HL-60 (cell line): Measurements from ENCODE around the gene SMARCA2.
A peak's percentile ranks its signal among the peaks of the same experiment; 100 is the strongest.

Source experiments
- DNase-seq, 2 experiments: peaks; one replicate each; pipeline ENCODE4 v3.0.0-alpha.2; 2010 to 2020; ENCODE audit warnings: low read depth in 1 of 2, low spot score in 1 of 2
- H3K27ac ChIP-seq: fragments of 250-450 bp; sonication (Bioruptor Pico); replicated peaks from 2 replicates; pipeline ENCODE4 v1.5.1; 2020; ENCODE audit warnings: mild to moderate bottlenecking, moderate library complexity
- H3K27me3 ChIP-seq: fragments of 250-450 bp; sonication (Bioruptor Pico); 2 replicates; pipeline ENCODE4 v1.5.1; 2021; ENCODE audit warnings: mild to moderate bottlenecking, moderate library complexity; ENCODE audit not compliant: insufficient read depth, poor library complexity, severe bottlenecking
- H3K4me3 ChIP-seq: replicated peaks from 2 replicates; pipeline ENCODE4 v1.5.1; 2011; ENCODE audit warnings: mild to moderate bottlenecking, control low read depth, low read length; ENCODE audit not compliant: insufficient read depth
- CTCF ChIP-seq: IDR thresholded peaks from one replicate; pipeline ENCODE4 v1.5.1; 2011; ENCODE audit warnings: low read length, control low read depth, inconsistent platforms; ENCODE audit not compliant: insufficient read depth
- GABPA ChIP-seq: IDR thresholded peaks from 2 replicates; pipeline ENCODE4 v1.6.1; 2012; ENCODE audit warnings: low read depth
- POLR2AphosphoS5 ChIP-seq: IDR thresholded peaks from 2 replicates; pipeline ENCODE4 v1.6.1; 2012; ENCODE audit warnings: low read depth
- SPI1 ChIP-seq: IDR thresholded peaks from 2 replicates; pipeline ENCODE4 v1.6.1; 2012; ENCODE audit warnings: low read depth, mild to moderate bottlenecking, borderline replicate concordance
- TF ChIP-seq, protein P1 (sequence below): IDR thresholded peaks from 2 replicates; pipeline ENCODE4 v1.6.1; 2012; ENCODE audit warnings: low read depth; ENCODE audit not compliant: insufficient replicate concordance

The SMARCA2 gene

DNA sequence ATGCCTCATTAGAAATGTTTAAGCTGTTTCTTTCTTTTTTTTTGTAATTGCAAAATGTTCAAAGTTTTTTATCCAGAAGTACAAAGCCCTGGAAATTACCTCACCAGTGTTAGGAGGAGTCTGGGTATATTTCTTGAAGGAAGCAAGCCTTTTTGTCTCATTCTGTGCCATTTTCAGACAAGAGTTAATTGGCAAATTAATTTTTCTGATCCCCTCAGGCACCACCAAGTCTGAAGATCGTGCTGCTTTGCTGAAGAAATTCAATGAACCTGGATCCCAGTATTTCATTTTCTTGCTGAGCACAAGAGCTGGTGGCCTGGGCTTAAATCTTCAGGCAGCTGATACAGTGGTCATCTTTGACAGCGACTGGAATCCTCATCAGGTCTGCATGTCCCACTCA lies 94.9 kb downstream of the SMARCA2 start:
- TF ChIP-seq, protein P1, sequence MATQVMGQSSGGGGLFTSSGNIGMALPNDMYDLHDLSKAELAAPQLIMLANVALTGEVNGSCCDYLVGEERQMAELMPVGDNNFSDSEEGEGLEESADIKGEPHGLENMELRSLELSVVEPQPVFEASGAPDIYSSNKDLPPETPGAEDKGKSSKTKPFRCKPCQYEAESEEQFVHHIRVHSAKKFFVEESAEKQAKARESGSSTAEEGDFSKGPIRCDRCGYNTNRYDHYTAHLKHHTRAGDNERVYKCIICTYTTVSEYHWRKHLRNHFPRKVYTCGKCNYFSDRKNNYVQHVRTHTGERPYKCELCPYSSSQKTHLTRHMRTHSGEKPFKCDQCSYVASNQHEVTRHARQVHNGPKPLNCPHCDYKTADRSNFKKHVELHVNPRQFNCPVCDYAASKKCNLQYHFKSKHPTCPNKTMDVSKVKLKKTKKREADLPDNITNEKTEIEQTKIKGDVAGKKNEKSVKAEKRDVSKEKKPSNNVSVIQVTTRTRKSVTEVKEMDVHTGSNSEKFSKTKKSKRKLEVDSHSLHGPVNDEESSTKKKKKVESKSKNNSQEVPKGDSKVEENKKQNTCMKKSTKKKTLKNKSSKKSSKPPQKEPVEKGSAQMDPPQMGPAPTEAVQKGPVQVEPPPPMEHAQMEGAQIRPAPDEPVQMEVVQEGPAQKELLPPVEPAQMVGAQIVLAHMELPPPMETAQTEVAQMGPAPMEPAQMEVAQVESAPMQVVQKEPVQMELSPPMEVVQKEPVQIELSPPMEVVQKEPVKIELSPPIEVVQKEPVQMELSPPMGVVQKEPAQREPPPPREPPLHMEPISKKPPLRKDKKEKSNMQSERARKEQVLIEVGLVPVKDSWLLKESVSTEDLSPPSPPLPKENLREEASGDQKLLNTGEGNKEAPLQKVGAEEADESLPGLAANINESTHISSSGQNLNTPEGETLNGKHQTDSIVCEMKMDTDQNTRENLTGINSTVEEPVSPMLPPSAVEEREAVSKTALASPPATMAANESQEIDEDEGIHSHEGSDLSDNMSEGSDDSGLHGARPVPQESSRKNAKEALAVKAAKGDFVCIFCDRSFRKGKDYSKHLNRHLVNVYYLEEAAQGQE: no peak
- TF ChIP-seq CTCF (no peak), GABPA (no peak), POLR2AphosphoS5 (no peak), SPI1 (no peak)
- no peak overlapping the region for H3K27ac ChIP-seq
- DNase-seq: no peak
- no peak overlapping the region for H3K4me3 ChIP-seq
- H3K27me3 ChIP-seq: no peaks in the 10 kb centered on the region

DNA sequence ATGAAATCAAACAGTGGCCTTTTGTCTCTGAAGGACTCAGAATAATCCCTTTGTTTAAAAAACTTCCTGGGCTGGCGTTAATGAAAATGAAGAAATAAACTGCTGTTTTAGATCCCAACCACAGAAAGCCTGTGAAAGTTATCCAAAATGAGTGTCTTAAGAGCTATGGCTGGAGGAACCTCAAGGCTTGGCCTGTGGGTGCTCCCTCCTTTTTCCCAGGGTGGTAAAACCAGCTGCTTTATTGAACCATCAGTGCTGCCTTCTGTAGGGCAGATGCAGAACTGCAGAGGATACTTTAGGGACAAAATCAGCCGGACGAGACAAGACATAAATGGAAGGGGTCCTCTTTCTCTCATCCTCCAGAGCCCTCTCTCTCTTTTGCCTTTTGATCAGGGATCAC lies 100.9 kb downstream of the SMARCA2 start:
- H3K27ac ChIP-seq: no peak overlapping the region
- H3K4me3 ChIP-seq: no peak overlapping the region
- no peaks in the 10 kb centered on the region for H3K27me3 ChIP-seq
- peak in 1 of 2 experiments; percentile 20 for DNase-seq
- TF ChIP-seq CTCF (peak; percentile 54), SPI1 (no peak)

- H3K4me3 ChIP-seq: no peak overlapping the region
- H3K27ac ChIP-seq: no peak overlapping the region
- H3K27me3 ChIP-seq: no peaks in the 10 kb centered on the region
- TF ChIP-seq SPI1: no peak
- TF ChIP-seq GABPA: no peak
- no peak for TF ChIP-seq CTCF
- TF ChIP-seq, protein P1: no peak
- TF ChIP-seq POLR2AphosphoS5: no peak
- no peak for DNase-seq
Measured at GRCh38 chr9:2117527-2117926, 102.4 kb downstream of the SMARCA2 start.

DNA sequence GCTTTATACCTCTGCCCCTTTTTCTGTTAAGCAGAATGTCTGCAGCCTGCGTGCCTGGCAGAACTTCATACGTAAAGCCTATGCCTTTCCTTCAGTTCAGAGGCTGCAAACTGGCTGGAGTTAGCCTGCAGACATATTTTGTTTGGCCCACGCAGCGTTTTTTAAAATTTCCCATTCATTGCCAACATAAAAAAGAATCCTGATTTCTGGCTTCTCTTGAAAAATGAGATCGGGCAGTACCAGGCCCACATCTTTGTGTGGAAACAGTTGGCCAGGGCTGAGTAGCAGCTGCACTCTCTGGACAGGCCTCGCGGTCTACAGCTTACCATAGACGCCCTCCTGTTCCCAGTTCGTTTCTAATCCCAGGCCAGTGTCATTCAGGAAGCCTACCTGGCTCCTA lies 104.4 kb downstream of the SMARCA2 start:
- no peak for DNase-seq
- TF ChIP-seq GABPA (no peak), SPI1 (no peak), POLR2AphosphoS5 (no peak), CTCF (no peak)
- TF ChIP-seq, protein P1: no peak

More for the DNA sequence above, 104.4 kb downstream of the SMARCA2 start:
- no peak overlapping the region for H3K27ac ChIP-seq
- H3K27me3 ChIP-seq: no peaks in the 10 kb centered on the region
- no peak overlapping the region for H3K4me3 ChIP-seq
